Measurements from ENCODE around the gene IFI30. TPM values are rescaled to one million over a fixed set of nuclear protein-coding genes. Genes with fewer than 3 reads are reported as not detected.

Gene IFI30
- total RNA-seq, 1 donor from 2014 or later = 0.76 TPM

GRCh38 chr19:18170714-18171255, 2.8 kb upstream of the IFI30 start:
- no peak overlapping the region for H3K27ac Mint-ChIP-seq (ENCODE audit: unreplicated experiment)

GRCh38 chr19:18171605-18172327, 1.8 kb upstream of the IFI30 start:
- TF ChIP-seq CTCF (IDR thresholded peaks at IDR 0.05; ENCODE audit: partially characterized antibody, unreplicated experiment) = no peak
- Mint-ChIP-seq H3K27ac (ENCODE audit: unreplicated experiment) (no peak overlapping the region), H3K4me3 (ENCODE audit: unreplicated experiment) (no peak overlapping the region)

More at GRCh38 chr19:18170714-18171255, 2.8 kb upstream of the IFI30 start:
- H3K36me3 Mint-ChIP-seq (ENCODE audit: unreplicated experiment) = no peaks in the 10 kb centered on the region
- no peaks in the 10 kb centered on the region for H3K4me1 Mint-ChIP-seq (ENCODE audit: low read depth, unreplicated experiment)
- no peak overlapping the region for H3K4me3 Mint-ChIP-seq (ENCODE audit: unreplicated experiment)
- TF ChIP-seq CTCF (IDR thresholded peaks at IDR 0.05; ENCODE audit: partially characterized antibody, unreplicated experiment) = no peak
- H3K9me3 Mint-ChIP-seq (ENCODE audit: unreplicated experiment) = no peaks in the 10 kb centered on the region
- DNase-seq = no peak
- H3K27me3 Mint-ChIP-seq (ENCODE audit: unreplicated experiment) = peaks cover 6% of the 10 kb centered on the region

DNA sequence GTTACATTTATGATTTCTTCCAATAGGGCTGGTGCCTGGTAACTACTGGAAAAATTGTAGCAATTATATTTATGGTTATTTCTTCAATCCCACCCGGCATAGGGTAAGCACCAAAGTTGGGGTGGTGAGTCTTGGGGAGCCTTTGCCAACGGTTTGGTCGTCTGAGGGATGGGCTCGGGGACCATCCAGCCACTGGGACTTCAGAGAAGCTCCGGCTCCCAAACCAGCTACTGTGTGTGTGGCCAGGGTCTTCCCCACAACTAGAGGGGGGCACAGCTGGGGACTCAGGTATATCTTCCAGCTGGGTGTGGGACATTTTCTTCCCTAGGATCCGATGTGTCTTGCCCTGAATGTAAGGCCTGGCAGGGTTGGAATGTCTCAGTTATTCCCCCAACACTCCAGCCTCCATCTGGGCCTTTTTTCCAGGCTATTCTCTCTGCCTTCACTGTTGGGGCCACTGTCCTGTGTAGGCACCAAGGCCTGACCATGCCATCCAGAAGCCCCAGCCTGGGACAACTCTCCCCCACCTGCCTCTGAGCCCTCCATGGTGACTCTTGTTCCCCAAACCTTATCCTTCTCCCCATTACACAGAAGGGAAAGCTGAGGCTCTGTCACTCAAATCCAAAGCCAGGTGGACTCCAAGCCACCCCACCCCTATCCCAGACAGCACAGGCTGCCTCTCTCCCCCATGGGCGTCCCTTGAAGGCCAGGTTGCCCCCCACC, 1.1 kb upstream of the IFI30 start:
- Mint-ChIP-seq H3K4me3 (ENCODE audit: unreplicated experiment) (no peak overlapping the region), H3K9me3 (ENCODE audit: unreplicated experiment) (no peaks in the 10 kb centered on the region), H3K4me1 (ENCODE audit: low read depth, unreplicated experiment) (no peaks in the 10 kb centered on the region), H3K27ac (ENCODE audit: unreplicated experiment) (no peak overlapping the region), H3K27me3 (ENCODE audit: unreplicated experiment) (peaks cover 6% of the 10 kb centered on the region), H3K36me3 (ENCODE audit: unreplicated experiment) (no peaks in the 10 kb centered on the region)
- DNase-seq = no peak
- no peak for TF ChIP-seq CTCF (IDR thresholded peaks at IDR 0.05; ENCODE audit: partially characterized antibody, unreplicated experiment)

More at GRCh38 chr19:18171605-18172327, 1.8 kb upstream of the IFI30 start:
- no peak for DNase-seq
- no peaks in the 10 kb centered on the region for H3K36me3 Mint-ChIP-seq (ENCODE audit: unreplicated experiment)
- H3K9me3 Mint-ChIP-seq (ENCODE audit: unreplicated experiment) = no peaks in the 10 kb centered on the region
- no peaks in the 10 kb centered on the region for H3K4me1 Mint-ChIP-seq (ENCODE audit: low read depth, unreplicated experiment)
- peaks cover 6% of the 10 kb centered on the region for H3K27me3 Mint-ChIP-seq (ENCODE audit: unreplicated experiment)

- Mint-ChIP-seq H3K27ac (ENCODE audit: unreplicated experiment) (no peak overlapping the region), H3K4me1 (ENCODE audit: low read depth, unreplicated experiment) (no peaks in the 10 kb centered on the region), H3K4me3 (ENCODE audit: unreplicated experiment) (no peak overlapping the region), H3K27me3 (ENCODE audit: unreplicated experiment) (peaks cover 6% of the 10 kb centered on the region), H3K9me3 (ENCODE audit: unreplicated experiment) (no peaks in the 10 kb centered on the region), H3K36me3 (ENCODE audit: unreplicated experiment) (no peaks in the 10 kb centered on the region)
- TF ChIP-seq CTCF (IDR thresholded peaks at IDR 0.05; ENCODE audit: partially characterized antibody, unreplicated experiment) = no peak
- DNase-seq = no peak
Measured at GRCh38 chr19:18173054-18173571, 500 bp upstream of the IFI30 start.

Measured in glutamatergic neuron (in vitro differentiated cells).